ENCODE data around the gene ARHGAP31. TPM values are rescaled to one million over a fixed set of nuclear protein-coding genes. Genes with fewer than 3 reads are reported as not detected.

ARHGAP31 gene
- total and polyA plus RNA-seq, 7 donors: 3.5 to 18.0 (median 11.0) TPM

DNA sequence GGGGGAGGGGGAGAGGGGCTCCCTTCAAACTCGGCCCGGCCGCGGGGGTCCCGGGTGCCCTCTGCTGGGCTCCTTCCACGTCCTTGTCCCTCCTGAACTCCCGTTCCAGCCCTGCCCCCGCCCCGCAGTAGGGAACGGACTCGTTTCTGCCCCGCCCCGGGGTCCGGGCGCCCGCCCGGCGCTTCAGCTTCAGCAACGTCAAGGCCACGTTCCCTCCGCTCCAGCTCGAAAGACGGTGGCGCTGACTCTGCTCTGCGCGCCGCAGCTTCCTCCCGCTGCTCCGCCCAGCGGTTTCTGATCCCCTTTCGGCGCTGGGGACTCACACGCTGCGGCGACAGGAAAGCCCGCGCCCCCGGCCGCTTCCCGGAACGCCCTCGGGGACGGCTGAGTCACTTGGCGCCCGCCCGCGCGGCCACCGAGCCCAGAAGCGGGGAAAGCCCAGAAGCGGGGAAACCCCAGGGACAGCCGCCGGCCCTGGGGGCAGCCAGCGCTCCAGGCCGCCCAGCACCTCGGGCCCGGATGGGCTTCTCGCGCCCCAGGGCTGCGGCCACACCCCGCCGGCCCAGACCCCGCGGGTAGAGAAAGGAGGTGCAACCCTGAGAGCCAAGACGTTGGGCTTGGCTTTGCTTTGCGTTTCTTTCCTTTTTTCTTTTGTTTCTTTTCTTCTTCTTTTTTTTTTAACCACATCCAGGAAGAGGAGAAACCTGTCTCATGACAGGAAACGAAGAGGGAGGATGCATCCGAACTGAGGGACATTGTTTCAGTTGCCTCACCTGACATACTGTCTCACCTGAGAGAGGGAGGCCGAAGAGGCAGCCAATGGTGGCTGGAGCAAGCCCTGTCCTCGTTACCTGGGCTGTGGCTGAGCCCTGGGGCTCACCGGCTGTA lies 28.9 kb downstream of the ARHGAP31 start:
- peak overlapping the region; percentile 56 to 89 (median 78) for H3K4me3 ChIP-seq
- TF ChIP-seq, protein P1, sequence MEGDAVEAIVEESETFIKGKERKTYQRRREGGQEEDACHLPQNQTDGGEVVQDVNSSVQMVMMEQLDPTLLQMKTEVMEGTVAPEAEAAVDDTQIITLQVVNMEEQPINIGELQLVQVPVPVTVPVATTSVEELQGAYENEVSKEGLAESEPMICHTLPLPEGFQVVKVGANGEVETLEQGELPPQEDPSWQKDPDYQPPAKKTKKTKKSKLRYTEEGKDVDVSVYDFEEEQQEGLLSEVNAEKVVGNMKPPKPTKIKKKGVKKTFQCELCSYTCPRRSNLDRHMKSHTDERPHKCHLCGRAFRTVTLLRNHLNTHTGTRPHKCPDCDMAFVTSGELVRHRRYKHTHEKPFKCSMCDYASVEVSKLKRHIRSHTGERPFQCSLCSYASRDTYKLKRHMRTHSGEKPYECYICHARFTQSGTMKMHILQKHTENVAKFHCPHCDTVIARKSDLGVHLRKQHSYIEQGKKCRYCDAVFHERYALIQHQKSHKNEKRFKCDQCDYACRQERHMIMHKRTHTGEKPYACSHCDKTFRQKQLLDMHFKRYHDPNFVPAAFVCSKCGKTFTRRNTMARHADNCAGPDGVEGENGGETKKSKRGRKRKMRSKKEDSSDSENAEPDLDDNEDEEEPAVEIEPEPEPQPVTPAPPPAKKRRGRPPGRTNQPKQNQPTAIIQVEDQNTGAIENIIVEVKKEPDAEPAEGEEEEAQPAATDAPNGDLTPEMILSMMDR (IDR thresholded peaks at IDR 0.05): no peak
- TF ChIP-seq POLR2A (IDR thresholded peaks at IDR 0.05) (peak; percentile 43 to 60), POLR2AphosphoS5 (IDR thresholded peaks at IDR 0.05) (peak; percentile 60 to 87 (median 79)), EP300 (IDR thresholded peaks at IDR 0.05) (peak in 2 of 4 donors; percentile 23 to 57)
- no peaks in the 10 kb centered on the region for H3K9me3 ChIP-seq
- 1 to 2% methylated on average over 71 of the region's 71 CpGs for WGBS, 2 donors
- intact Hi-C loops (cut with DNase I): loop anchor here (2.0 kb wide), 2 partner anchors 28 to 82 kb away; partner anchors contain the start of genes ARHGAP31 and B4GALT4
- DNase-seq: peak; percentile 91
- no peaks in the 10 kb centered on the region for H3K36me3 ChIP-seq
- H3K27ac ChIP-seq: peak overlapping the region; percentile 94 to 96 (median 96)
- H3K27me3 ChIP-seq: no peaks in the 10 kb centered on the region
- peaks cover 0 to 24% (median 6%) of the 10 kb centered on the region in 4 donors for H3K4me1 ChIP-seq

DNA sequence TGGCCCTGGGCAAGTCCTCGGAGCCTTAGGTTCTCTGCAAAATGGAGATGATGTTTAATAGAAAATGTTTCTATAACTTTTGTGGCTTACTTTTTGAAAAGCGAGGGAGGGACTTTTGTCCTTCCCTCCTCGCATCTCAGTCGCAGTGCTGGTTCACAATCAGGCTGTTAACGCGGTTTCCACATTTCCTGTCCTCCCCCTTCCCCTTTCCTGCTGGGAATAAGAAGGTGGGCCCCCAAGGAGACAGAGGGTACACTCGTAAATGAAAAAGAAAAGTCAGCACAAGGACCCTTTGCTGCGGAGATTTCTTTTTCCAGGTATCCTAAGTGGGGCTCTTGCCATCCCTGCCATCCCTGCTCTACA lies 29.5 kb downstream of the ARHGAP31 start:
- DNase-seq: no peak
- intact Hi-C loops (cut with DNase I): loop anchor here (2.0 kb wide), 2 partner anchors 29 to 83 kb away; partner anchors contain the start of genes ARHGAP31 and B4GALT4
- WGBS, 2 donors: 47 to 76% methylated on average over 8 of the region's 8 CpGs
- Histone ChIP-seq H3K4me3 (peak overlapping the region; percentile 56 to 89 (median 78)), H3K4me1 (peaks cover 0 to 24% (median 6%) of the 10 kb centered on the region in 4 donors), H3K27me3 (no peaks in the 10 kb centered on the region), H3K9me3 (no peaks in the 10 kb centered on the region), H3K27ac (peak overlapping the region; percentile 94 to 96 (median 96)), H3K36me3 (no peaks in the 10 kb centered on the region)
- TF ChIP-seq EP300 (IDR thresholded peaks at IDR 0.05) (no peak), POLR2A (IDR thresholded peaks at IDR 0.05) (no peak), POLR2AphosphoS5 (IDR thresholded peaks at IDR 0.05) (no peak)
- TF ChIP-seq, protein P1 (IDR thresholded peaks at IDR 0.05): no peak

DNA sequence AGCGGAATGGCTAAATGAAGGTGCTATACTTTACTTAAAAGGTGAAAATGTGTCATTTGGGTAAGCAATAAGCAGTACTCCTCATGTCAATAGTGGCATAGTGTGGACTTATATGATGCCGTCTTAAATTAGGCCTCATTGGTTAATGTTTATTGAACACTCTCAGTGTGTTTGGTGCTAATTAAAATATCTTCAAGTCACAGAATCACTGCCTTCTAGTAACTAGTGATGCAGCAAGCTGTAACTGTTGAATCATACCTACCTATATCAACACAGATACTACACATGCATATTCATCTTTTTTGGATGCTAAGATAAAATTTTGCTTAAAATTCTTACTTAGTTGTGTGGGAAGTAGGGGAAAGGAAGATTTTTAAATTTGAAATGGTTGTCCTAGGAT lies 30.7 kb downstream of the ARHGAP31 start:
- H3K27me3 ChIP-seq: no peaks in the 10 kb centered on the region
- no peaks in the 10 kb centered on the region for H3K9me3 ChIP-seq
- H3K27ac ChIP-seq: no peak overlapping the region
- intact Hi-C loops (cut with DNase I): no loop called here
- H3K4me1 ChIP-seq: peaks cover 0 to 24% (median 10%) of the 10 kb centered on the region in 4 donors
- H3K36me3 ChIP-seq: no peaks in the 10 kb centered on the region
- 60 to 74% methylated on average over 2 of the region's 2 CpGs for WGBS, 2 donors
- TF ChIP-seq POLR2AphosphoS5 (IDR thresholded peaks at IDR 0.05) (no peak), EP300 (IDR thresholded peaks at IDR 0.05) (no peak), POLR2A (IDR thresholded peaks at IDR 0.05) (no peak)
- TF ChIP-seq, protein P1 (IDR thresholded peaks at IDR 0.05): no peak
- DNase-seq: no peak
- no peak overlapping the region for H3K4me3 ChIP-seq

DNA sequence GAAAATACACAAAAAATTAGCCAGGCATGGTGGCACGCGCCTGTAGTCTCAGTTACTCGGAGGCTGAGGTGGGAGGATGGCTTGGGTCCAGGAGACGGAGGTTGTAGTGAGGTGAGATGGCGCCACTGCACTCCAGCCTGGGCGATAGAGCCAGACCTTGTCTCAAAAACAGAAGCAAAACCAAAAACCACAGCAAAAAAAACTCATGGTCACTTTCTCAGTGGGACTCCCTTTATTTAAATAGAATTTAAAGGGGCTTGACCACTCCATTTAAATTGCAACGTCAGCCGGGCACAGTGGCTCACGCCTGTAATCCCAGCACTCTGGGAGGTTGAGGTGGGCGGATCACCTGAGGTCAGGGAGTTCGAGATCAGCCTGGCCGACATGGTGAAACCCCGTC lies 32.8 kb downstream of the ARHGAP31 start:
- peaks cover 0 to 22% (median 9%) of the 10 kb centered on the region in 4 donors for H3K4me1 ChIP-seq
- TF ChIP-seq POLR2AphosphoS5 (IDR thresholded peaks at IDR 0.05) (no peak), EP300 (IDR thresholded peaks at IDR 0.05) (no peak), POLR2A (IDR thresholded peaks at IDR 0.05) (no peak)
- TF ChIP-seq, protein P1 (IDR thresholded peaks at IDR 0.05): no peak
- intact Hi-C loops (cut with DNase I): no loop called here
- no peaks in the 10 kb centered on the region for H3K36me3 ChIP-seq
- H3K4me3 ChIP-seq: no peak overlapping the region
- no peak for DNase-seq
- no peak overlapping the region for H3K27ac ChIP-seq
- 86 to 91% methylated on average over 13 of the region's 13 CpGs for WGBS, 2 donors
- no peaks in the 10 kb centered on the region for H3K9me3 ChIP-seq
- no peaks in the 10 kb centered on the region for H3K27me3 ChIP-seq
